HepG2 (cell line): ENCODE data around the gene KMT5C. TPM values are rescaled to one million over a fixed set of nuclear protein-coding genes. Genes with fewer than 3 reads are reported as not detected.

Experiments used
- ATM ChIP-seq: fragments of 450-650 bp; IDR thresholded peaks from 2 replicates; pipeline ENCODE4 v1.7.1; 2017; ENCODE audit warnings: mild to moderate bottlenecking, borderline replicate concordance
- CHD2 ChIP-seq: IDR thresholded peaks from 2 replicates; pipeline ENCODE4 v1.6.1; 2011; ENCODE audit warnings: low read depth, low read length, improper control_type of control experiment
- ELF3 ChIP-seq: IDR thresholded peaks from 2 replicates; pipeline ENCODE4 v1.6.1; 2016; ENCODE audit warnings: missing genetic modification reagents, missing compliant biosample characterization
- ISX ChIP-seq: sonication (generic); formaldehyde crosslinking; conservative IDR thresholded peaks from 2 replicates; pipeline ENCODE4 v1.5.0; 2020; ENCODE audit warnings: missing genetic modification reagents
- JDP2 ChIP-seq: sonication (generic); formaldehyde crosslinking; IDR thresholded peaks from 2 replicates; pipeline ENCODE4 v1.8.1; 2022; ENCODE audit warnings: missing genetic modification reagents, borderline replicate concordance
- MYC ChIP-seq: sonication (generic); formaldehyde crosslinking; IDR thresholded peaks from 2 replicates; pipeline ENCODE4 v1.9.0; 2021; ENCODE audit warnings: missing genetic modification reagents, borderline replicate concordance
- TAF15 ChIP-seq: fragments of 200-400 bp; formaldehyde crosslinking; IDR thresholded peaks from one replicate; pipeline ENCODE4 v1.6.1; 2018; ENCODE audit warnings: mild to moderate bottlenecking, low read depth, low read length; ENCODE audit not compliant: poor library complexity, severe bottlenecking
- TBX3 ChIP-seq: fragments of 450-650 bp; IDR thresholded peaks from 2 replicates; pipeline ENCODE4 v1.6.1; 2017; ENCODE audit warnings: antibody characterized with exemption, mild to moderate bottlenecking, inconsistent platforms, borderline replicate concordance
- ZNF569 ChIP-seq: sonication (generic); formaldehyde crosslinking; IDR thresholded peaks from 2 replicates; pipeline ENCODE4 v1.5.0; 2020; ENCODE audit warnings: mild to moderate bottlenecking, missing genetic modification reagents, moderate library complexity, borderline replicate concordance
- ZNF572 ChIP-seq: sonication (generic); formaldehyde crosslinking; IDR thresholded peaks from 2 replicates; pipeline ENCODE4 v1.5.1; 2020; ENCODE audit warnings: mild to moderate bottlenecking, missing genetic modification reagents
- polyA plus RNA-seq, 8 experiments: library from polyadenylated mRNA; depleted of rRNA in 3 of 8; stranded (reverse) in 7 of 8; unstranded in 1 of 8; fragments of >200 nt; fragmentation: Illumina TruSeq in 4 of 8; extraction: Trizol in 4 of 8; gene quantifications; 2 replicates each; pipeline versions ENCODE4 v1.2.1 to v1.2.3, GENCODE V29; 2011 to 2016; ENCODE audit warnings: low read depth in 4 of 8, missing spikeins in 1 of 8, mixed read lengths in 1 of 8; ENCODE audit not compliant: insufficient read depth in 1 of 8
- total RNA-seq, 5 experiments: library from RNA; depleted of rRNA; stranded (reverse); fragments of >200 nt; fragmentation: Illumina TruSeq; extraction: Trizol; gene quantifications; 2 replicates each; pipeline ENCODE4 v1.2.3, GENCODE V29; 2016; ENCODE audit warnings: low read depth in 1 of 5
- TF ChIP-seq, protein P1 (sequence below): IDR thresholded peaks from 2 replicates; pipeline ENCODE4 v1.6.1; 2016
- TF ChIP-seq, protein P2 (sequence below): sonication (generic); formaldehyde crosslinking; IDR thresholded peaks from 2 replicates; pipeline ENCODE4 v1.4.0; 2020; ENCODE audit warnings: mild to moderate bottlenecking, missing genetic modification reagents
- TF ChIP-seq, protein P3 (sequence below): sonication (generic); formaldehyde crosslinking; IDR thresholded peaks from 2 replicates; pipeline ENCODE4 v1.5.1; 2020; ENCODE audit warnings: missing genetic modification reagents, mild to moderate bottlenecking, borderline replicate concordance
- TF ChIP-seq, protein P4 (sequence below): sonication (generic); formaldehyde crosslinking; IDR thresholded peaks from 2 replicates; pipeline ENCODE4 v1.5.0; 2020; ENCODE audit warnings: missing genetic modification reagents, mild to moderate bottlenecking, borderline replicate concordance
- TF ChIP-seq, protein P5 (sequence below), 2 experiments: fragments of 450-650 bp in 1 of 2; sonication (generic) in 1 of 2; formaldehyde crosslinking; IDR thresholded peaks; 2 replicates each; pipeline versions ENCODE4 v1.5.0 to v1.8.0; 2020 to 2022; ENCODE audit warnings: mild to moderate bottlenecking in 1 of 2, missing genetic modification reagents in 1 of 2
- TF ChIP-seq, protein P6 (sequence below): sonication (generic); formaldehyde crosslinking; IDR thresholded peaks from 2 replicates; pipeline ENCODE4 v1.8.0; 2022; ENCODE audit warnings: low read depth, missing genetic modification reagents
- TF ChIP-seq, protein P7 (sequence below): sonication (generic); formaldehyde crosslinking; IDR thresholded peaks from 2 replicates; pipeline ENCODE4 v1.8.1; 2022; ENCODE audit warnings: low read depth, mild to moderate bottlenecking, missing genetic modification reagents

KMT5C gene
- total and polyA plus RNA-seq, 2 of the 13 experiments (the other 11 are each of a cell fraction or from before 2014, with no cell fraction given): 5.5 to 9.0 TPM

DNA sequence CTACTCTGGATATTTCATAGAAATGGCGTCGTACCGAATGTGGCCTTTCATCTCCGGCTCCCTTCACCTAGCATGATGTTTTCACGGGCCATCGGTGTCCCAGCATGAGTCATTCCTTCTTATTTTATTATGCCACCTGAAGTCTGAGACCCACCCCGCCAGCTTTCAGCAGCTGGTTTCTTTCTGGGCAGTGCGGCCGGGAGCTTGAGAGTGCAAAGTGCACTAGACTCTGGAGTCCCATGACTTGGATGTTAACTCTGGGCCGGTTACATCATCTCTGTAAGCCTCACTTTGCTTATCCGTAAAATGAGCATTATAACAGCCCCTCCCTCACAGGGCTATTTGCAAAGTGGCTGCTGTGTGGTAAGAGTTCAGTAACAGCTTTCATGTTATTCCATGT lies 5.8 kb upstream of the KMT5C start (continued):
- TF ChIP-seq, protein P1, sequence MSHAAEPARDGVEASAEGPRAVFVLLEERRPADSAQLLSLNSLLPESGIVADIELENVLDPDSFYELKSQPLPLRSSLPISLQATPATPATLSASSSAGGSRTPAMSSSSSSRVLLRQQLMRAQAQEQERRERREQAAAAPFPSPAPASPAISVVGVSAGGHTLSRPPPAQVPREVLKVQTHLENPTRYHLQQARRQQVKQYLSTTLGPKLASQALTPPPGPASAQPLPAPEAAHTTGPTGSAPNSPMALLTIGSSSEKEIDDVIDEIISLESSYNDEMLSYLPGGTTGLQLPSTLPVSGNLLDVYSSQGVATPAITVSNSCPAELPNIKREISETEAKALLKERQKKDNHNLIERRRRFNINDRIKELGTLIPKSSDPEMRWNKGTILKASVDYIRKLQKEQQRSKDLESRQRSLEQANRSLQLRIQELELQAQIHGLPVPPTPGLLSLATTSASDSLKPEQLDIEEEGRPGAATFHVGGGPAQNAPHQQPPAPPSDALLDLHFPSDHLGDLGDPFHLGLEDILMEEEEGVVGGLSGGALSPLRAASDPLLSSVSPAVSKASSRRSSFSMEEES: peak; percentile 100
- TF ChIP-seq, protein P2, sequence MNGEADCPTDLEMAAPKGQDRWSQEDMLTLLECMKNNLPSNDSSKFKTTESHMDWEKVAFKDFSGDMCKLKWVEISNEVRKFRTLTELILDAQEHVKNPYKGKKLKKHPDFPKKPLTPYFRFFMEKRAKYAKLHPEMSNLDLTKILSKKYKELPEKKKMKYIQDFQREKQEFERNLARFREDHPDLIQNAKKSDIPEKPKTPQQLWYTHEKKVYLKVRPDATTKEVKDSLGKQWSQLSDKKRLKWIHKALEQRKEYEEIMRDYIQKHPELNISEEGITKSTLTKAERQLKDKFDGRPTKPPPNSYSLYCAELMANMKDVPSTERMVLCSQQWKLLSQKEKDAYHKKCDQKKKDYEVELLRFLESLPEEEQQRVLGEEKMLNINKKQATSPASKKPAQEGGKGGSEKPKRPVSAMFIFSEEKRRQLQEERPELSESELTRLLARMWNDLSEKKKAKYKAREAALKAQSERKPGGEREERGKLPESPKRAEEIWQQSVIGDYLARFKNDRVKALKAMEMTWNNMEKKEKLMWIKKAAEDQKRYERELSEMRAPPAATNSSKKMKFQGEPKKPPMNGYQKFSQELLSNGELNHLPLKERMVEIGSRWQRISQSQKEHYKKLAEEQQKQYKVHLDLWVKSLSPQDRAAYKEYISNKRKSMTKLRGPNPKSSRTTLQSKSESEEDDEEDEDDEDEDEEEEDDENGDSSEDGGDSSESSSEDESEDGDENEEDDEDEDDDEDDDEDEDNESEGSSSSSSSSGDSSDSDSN (CRISPR knock-in tag): peak; percentile 46
- TF ChIP-seq TBX3 (0 out of 2 replicates have a peak, but pooled peaks have one; percentile 18), ATM (no peak), ZNF572 (CRISPR knock-in tag) (no peak; the same call in 1 of the 2 replicates), ELF3 (peak; percentile 67), ZNF569 (CRISPR knock-in tag) (no peak), ISX (CRISPR knock-in tag) (no peak), JDP2 (CRISPR knock-in tag) (no peak), MYC (CRISPR knock-in tag) (peak; percentile 45; the same call in 1 of the 2 replicates), TAF15 (no peak), CHD2 (no peak)
- TF ChIP-seq, protein P3, sequence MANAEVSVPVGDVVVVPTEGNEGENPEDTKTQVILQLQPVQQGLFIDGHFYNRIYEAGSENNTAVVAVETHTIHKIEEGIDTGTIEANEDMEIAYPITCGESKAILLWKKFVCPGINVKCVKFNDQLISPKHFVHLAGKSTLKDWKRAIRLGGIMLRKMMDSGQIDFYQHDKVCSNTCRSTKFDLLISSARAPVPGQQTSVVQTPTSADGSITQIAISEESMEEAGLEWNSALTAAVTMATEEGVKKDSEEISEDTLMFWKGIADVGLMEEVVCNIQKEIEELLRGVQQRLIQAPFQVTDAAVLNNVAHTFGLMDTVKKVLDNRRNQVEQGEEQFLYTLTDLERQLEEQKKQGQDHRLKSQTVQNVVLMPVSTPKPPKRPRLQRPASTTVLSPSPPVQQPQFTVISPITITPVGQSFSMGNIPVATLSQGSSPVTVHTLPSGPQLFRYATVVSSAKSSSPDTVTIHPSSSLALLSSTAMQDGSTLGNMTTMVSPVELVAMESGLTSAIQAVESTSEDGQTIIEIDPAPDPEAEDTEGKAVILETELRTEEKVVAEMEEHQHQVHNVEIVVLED (CRISPR knock-in tag): peak; percentile 23; the same call in 1 of the 2 replicates
- TF ChIP-seq, protein P4, sequence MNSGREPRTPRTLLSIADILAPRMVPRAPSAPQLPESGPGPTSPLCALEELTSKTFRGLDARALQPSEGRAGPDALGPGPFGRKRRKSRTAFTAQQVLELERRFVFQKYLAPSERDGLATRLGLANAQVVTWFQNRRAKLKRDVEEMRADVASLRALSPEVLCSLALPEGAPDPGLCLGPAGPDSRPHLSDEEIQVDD (CRISPR knock-in tag): no peak
- TF ChIP-seq, protein P5, sequence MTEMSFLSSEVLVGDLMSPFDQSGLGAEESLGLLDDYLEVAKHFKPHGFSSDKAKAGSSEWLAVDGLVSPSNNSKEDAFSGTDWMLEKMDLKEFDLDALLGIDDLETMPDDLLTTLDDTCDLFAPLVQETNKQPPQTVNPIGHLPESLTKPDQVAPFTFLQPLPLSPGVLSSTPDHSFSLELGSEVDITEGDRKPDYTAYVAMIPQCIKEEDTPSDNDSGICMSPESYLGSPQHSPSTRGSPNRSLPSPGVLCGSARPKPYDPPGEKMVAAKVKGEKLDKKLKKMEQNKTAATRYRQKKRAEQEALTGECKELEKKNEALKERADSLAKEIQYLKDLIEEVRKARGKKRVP (CRISPR knock-in tag; IDR thresholded peaks at IDR 0.05): peak in 1 of 2 experiments; percentile 96; a peak in 2 of 4 replicates
- TF ChIP-seq, protein P6, sequence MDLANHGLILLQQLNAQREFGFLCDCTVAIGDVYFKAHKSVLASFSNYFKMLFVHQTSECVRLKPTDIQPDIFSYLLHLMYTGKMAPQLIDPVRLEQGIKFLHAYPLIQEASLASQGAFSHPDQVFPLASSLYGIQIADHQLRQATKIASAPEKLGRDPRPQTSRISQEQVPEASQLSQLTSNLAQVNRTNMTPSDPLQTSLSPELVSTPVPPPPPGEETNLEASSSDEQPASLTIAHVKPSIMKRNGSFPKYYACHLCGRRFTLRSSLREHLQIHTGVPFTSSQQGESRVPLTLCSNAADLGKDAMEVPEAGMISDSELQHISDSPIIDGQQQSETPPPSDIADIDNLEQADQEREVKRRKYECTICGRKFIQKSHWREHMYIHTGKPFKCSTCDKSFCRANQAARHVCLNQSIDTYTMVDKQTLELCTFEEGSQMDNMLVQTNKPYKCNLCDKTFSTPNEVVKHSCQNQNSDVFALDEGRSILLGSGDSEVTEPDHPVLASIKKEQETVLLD: no peak
- TF ChIP-seq, protein P7, sequence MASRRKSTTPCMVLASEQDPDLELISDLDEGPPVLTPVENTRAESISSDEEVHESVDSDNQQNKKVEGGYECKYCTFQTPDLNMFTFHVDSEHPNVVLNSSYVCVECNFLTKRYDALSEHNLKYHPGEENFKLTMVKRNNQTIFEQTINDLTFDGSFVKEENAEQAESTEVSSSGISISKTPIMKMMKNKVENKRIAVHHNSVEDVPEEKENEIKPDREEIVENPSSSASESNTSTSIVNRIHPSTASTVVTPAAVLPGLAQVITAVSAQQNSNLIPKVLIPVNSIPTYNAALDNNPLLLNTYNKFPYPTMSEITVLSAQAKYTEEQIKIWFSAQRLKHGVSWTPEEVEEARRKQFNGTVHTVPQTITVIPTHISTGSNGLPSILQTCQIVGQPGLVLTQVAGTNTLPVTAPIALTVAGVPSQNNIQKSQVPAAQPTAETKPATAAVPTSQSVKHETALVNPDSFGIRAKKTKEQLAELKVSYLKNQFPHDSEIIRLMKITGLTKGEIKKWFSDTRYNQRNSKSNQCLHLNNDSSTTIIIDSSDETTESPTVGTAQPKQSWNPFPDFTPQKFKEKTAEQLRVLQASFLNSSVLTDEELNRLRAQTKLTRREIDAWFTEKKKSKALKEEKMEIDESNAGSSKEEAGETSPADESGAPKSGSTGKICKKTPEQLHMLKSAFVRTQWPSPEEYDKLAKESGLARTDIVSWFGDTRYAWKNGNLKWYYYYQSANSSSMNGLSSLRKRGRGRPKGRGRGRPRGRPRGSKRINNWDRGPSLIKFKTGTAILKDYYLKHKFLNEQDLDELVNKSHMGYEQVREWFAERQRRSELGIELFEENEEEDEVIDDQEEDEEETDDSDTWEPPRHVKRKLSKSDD (CRISPR knock-in tag): no peak
